Muscle layer of colon (tissue), 2 donors: Measurements from ENCODE around the gene SNAP29.
"Not testable (repeated sequence)": the region's sequence is repeated elsewhere in the genome, so short reads cannot be mapped to it uniquely, and the experiment has no call there.

ENCODE experiments used
- H3K27ac ChIP-seq: one replicate; pipeline ENCODE4 v1.7.0; 2013; ENCODE audit warnings: low read depth, mild to moderate bottlenecking, low read length, moderate library complexity
- H3K27me3 ChIP-seq, 2 donors: one replicate each; pipeline ENCODE4 v1.7.0; 2013; ENCODE audit warnings: low read length in 2 of 2, mild to moderate bottlenecking in 2 of 2; ENCODE audit not compliant: insufficient read depth in 2 of 2, control insufficient read depth in 1 of 2
- H3K36me3 ChIP-seq: one replicate; pipeline ENCODE4 v1.7.0; 2013; ENCODE audit warnings: mild to moderate bottlenecking, low read length; ENCODE audit not compliant: insufficient read depth
- H3K4me1 ChIP-seq: one replicate; pipeline ENCODE4 v1.7.0; 2013; ENCODE audit warnings: mild to moderate bottlenecking, low read length; ENCODE audit not compliant: insufficient read depth
- H3K4me3 ChIP-seq, 2 donors: one replicate each; pipeline ENCODE4 v1.7.0; 2013; ENCODE audit warnings: low read length in 2 of 2, low read depth in 1 of 2, mild to moderate bottlenecking in 1 of 2, moderate library complexity in 1 of 2
- H3K9ac ChIP-seq: one replicate; pipeline ENCODE4 v1.7.0; 2013; ENCODE audit warnings: low read length
- H3K9me3 ChIP-seq: one replicate; pipeline ENCODE4 v1.7.0; 2013; ENCODE audit warnings: mild to moderate bottlenecking, low read length
- donor health status: abdominal sarcoma.
- donor health status: Adenocarcinoma of cecum.

Gene SNAP29

GRCh38 chr22:20889025-20889704 lies 30.4 kb downstream of the SNAP29 start:
- Histone ChIP-seq H3K27me3 (no peaks in the 10 kb centered on the region), H3K4me1 (peaks cover 6% of the 10 kb centered on the region), H3K9me3 (no peaks in the 10 kb centered on the region), H3K36me3 (peaks cover 18% of the 10 kb centered on the region), H3K9ac (no peak overlapping the region), H3K27ac (no peak overlapping the region), H3K4me3 (no peak overlapping the region)

- H3K27me3 ChIP-seq, result no peaks in the 10 kb centered on the region
- H3K9ac ChIP-seq, result no peak overlapping the region
- H3K36me3 ChIP-seq, result peaks cover 14% of the 10 kb centered on the region
- H3K27ac ChIP-seq, result no peak overlapping the region
- H3K9me3 ChIP-seq, result no peaks in the 10 kb centered on the region
- peaks cover 6% of the 10 kb centered on the region for H3K4me1 ChIP-seq
- no peak overlapping the region for H3K4me3 ChIP-seq
Measured at GRCh38 chr22:20889904-20890540, 31.2 kb downstream of the SNAP29 start.

- no peak overlapping the region for H3K9ac ChIP-seq
- no peaks in the 10 kb centered on the region for H3K9me3 ChIP-seq
- H3K27me3 ChIP-seq, result no peaks in the 10 kb centered on the region
- H3K4me1 ChIP-seq, result no peaks in the 10 kb centered on the region
- no peak overlapping the region for H3K27ac ChIP-seq
- H3K36me3 ChIP-seq, result peaks cover 14% of the 10 kb centered on the region
- H3K4me3 ChIP-seq, result no peak overlapping the region
Measured at GRCh38 chr22:20890975-20891374, 32.2 kb downstream of the SNAP29 start.

DNA sequence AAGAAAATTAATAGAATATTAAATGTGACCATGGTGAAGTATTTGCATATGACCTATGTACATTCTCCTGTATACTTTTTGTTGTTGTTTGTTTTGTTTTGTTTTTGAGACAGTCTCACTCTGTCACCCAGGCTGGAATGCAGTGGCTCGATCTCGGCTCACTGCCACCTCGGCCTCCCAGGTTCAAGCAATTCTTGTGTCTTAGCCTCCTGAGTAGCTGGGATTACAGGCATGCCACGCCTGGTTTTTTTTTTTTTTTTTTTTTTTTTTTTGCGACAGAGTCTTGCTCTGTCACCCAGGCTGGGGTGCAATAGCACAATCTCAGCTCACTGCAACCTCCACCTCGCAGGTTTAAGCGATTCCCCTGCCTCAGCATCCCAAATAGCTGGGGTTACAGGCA lies 38.9 kb downstream of the SNAP29 start:
- not testable (repeated sequence) for H3K4me1 ChIP-seq, H3K4me3 ChIP-seq, H3K9ac ChIP-seq, H3K27ac ChIP-seq, H3K36me3 ChIP-seq, H3K27me3 ChIP-seq, H3K9me3 ChIP-seq

DNA sequence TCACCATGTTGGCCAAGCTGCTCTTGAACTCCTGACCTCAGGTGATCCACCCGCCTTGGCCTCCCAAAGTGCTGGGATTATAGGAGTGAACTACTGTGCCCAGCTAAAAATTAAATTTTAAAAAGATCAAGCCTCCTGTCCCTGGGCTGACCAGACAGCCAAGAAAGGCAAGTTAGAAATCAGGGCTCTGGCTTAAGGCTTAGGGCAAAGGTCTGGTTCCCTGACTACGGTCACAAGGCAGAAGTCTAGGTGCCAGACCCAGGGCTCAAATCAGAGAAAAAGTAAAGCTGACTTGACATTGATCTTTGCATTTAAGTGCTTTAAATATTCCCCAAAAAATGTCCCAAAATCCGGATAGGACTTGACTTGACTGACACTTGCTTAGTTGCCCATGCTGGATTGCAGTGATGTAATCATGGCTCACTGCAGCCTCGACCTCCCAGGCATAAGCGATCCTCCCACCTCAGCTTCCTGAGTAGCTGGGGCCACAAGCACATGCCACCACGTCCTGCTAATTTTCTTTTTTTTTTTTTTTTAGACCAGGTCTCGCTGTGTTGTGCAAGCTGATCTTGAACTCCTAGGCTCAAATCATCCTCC lies 41.1 kb downstream of the SNAP29 start:
- no peak overlapping the region for H3K4me3 ChIP-seq
- no peaks in the 10 kb centered on the region for H3K27me3 ChIP-seq
- H3K27ac ChIP-seq, result no peak overlapping the region
- no peaks in the 10 kb centered on the region for H3K4me1 ChIP-seq
- no peaks in the 10 kb centered on the region for H3K36me3 ChIP-seq
- no peaks in the 10 kb centered on the region for H3K9me3 ChIP-seq
- no peak overlapping the region for H3K9ac ChIP-seq

DNA sequence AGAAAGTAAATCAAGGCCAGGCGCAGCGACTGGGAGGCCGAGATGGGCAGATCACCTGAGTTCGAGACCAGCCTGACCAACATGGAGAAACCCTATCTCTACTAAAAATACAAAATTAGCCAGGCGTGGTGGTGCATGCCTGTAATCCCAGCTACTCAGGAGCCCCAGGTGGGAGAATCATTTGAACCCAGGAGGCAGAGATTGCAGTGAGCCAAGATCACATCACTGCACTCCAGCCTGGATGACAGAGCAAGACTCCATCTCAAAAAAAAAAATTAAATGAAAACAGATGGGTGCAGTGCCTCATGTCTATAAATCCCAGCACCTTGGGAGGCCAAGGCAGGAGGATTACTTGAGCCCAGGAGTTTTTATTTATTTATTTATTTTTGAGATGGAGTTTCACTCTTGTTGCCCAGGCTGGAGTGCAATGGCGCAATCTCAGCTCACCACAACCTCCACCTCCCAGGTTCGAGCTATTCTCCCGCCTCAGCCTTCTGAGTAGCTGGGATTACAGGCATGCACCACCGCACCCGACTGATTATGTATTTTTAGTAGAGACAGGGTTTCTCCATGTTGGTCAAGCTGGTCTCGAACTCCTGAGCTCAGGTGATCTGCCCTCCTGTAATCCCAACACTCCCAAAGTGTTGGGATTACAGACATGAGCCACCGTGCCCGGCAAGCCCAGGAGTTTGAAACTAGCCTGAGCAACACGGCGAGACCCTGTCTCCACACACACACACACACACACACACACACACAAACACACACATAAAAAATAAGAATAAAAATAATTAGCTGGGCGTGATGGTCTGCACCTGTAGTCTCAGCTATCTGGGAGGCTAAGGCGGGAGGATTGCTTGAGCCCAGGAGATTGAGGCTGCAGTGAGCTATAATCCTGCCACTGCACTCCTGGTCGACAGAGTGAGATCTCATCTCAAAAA lies 42.6 kb downstream of the SNAP29 start:
- not testable (repeated sequence) for H3K27ac ChIP-seq

GRCh38 chr22:20903093-20903492 lies 44.3 kb downstream of the SNAP29 start:
- H3K27me3 ChIP-seq, result no peaks in the 10 kb centered on the region
- no peak overlapping the region for H3K4me3 ChIP-seq
- no peak overlapping the region for H3K27ac ChIP-seq
- no peaks in the 10 kb centered on the region for H3K36me3 ChIP-seq
- no peak overlapping the region for H3K9ac ChIP-seq
- H3K9me3 ChIP-seq, result no peaks in the 10 kb centered on the region
- no peaks in the 10 kb centered on the region for H3K4me1 ChIP-seq

More for the DNA sequence above, 42.6 kb downstream of the SNAP29 start:
- H3K36me3 ChIP-seq, H3K4me3 ChIP-seq, H3K27me3 ChIP-seq, H3K9me3 ChIP-seq, H3K4me1 ChIP-seq, H3K9ac ChIP-seq: not testable (repeated sequence)

GRCh38 chr22:20904008-20904979 lies 45.5 kb downstream of the SNAP29 start:
- no peaks in the 10 kb centered on the region for H3K36me3 ChIP-seq
- H3K27me3 ChIP-seq, result no peaks in the 10 kb centered on the region
- no peak overlapping the region for H3K9ac ChIP-seq
- H3K4me1 ChIP-seq, result no peaks in the 10 kb centered on the region
- H3K9me3 ChIP-seq, result no peaks in the 10 kb centered on the region
- H3K4me3 ChIP-seq, result no peak overlapping the region
- no peak overlapping the region for H3K27ac ChIP-seq

GRCh38 chr22:20904980-20905355 lies 46.2 kb downstream of the SNAP29 start:
- no peaks in the 10 kb centered on the region for H3K4me1 ChIP-seq
- H3K9me3 ChIP-seq, result no peaks in the 10 kb centered on the region
- no peak overlapping the region for H3K27ac ChIP-seq
- H3K36me3 ChIP-seq, result no peaks in the 10 kb centered on the region
- H3K9ac ChIP-seq, result no peak overlapping the region
- no peaks in the 10 kb centered on the region for H3K27me3 ChIP-seq
- no peak overlapping the region for H3K4me3 ChIP-seq

GRCh38 chr22:20905415-20906386 lies 46.9 kb downstream of the SNAP29 start:
- H3K9me3 ChIP-seq, result no peaks in the 10 kb centered on the region
- H3K36me3 ChIP-seq, result no peaks in the 10 kb centered on the region
- H3K27me3 ChIP-seq, result no peaks in the 10 kb centered on the region
- no peak overlapping the region for H3K9ac ChIP-seq
- H3K4me3 ChIP-seq, result no peak overlapping the region
- no peaks in the 10 kb centered on the region for H3K4me1 ChIP-seq
- H3K27ac ChIP-seq, result no peak overlapping the region
